OCI-LY7 (cell line): Measurements from ENCODE around the gene SLC41A3.
"Not testable (repeated sequence)": the region's sequence is repeated elsewhere in the genome, so short reads cannot be mapped to it uniquely, and the experiment has no call there.

Source experiments
- CTCF ChIP-seq: fragments of 200-600 bp; sonication (generic); conservative IDR thresholded peaks from 2 replicates; pipeline ENCODE4 v1.5.1; 2014; ENCODE audit warnings: mild to moderate bottlenecking, antibody characterized with exemption, low read length, moderate library complexity, mixed read lengths
- EZH2phosphoT487 ChIP-seq: fragments of 200-600 bp; sonication (generic); IDR thresholded peaks from 2 replicates; pipeline ENCODE4 v1.6.1; 2018; ENCODE audit warnings: low read depth, borderline replicate concordance, mild to moderate bottlenecking, mixed run types, antibody characterized with exemption, low read length, moderate library complexity, mixed read lengths

- TF ChIP-seq CTCF, EZH2phosphoT487: not testable (repeated sequence)
Measured at GRCh38 chr3:126096274-126096673, 12.3 kb upstream of the SLC41A3 start.
